SKM-1 (cell line): ENCODE measurements around the gene DLGAP1.
"Not testable (repeated sequence)": the region's sequence is repeated elsewhere in the genome, so short reads cannot be mapped to it uniquely, and the experiment has no call there.

Experiments used
- DNase-seq: peaks from one replicate; lab custom pipeline; 2025; ENCODE audit not compliant: unreplicated experiment; lab: John Stamatoyannopoulos, UW

DLGAP1 gene

DNA sequence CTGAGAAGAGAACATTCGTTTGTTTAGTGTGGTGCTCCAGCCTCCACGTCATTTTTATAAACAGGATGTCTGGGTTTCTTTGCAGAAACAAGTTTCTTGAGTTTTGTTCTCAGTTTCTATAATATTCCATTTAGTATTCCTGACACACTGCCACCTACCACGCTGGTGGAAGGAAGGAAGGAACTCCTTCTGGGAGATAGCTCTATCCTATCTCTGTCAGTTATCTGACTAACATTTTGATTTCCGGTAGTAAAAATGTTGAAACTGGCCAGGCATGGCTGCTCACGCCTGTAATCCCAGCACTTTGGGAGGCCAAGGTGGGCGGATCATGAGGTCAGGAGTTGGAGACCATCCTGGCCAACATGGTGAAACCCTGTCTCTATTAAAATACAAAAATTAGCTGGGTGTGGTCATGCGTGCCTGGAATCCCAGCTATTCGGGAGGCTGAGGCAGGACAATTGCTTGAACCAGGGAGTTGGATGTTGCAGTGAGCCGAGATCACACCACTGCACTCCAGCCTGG, 804.5 kb downstream of the DLGAP1 start:
- not testable (repeated sequence) for DNase-seq

DNA sequence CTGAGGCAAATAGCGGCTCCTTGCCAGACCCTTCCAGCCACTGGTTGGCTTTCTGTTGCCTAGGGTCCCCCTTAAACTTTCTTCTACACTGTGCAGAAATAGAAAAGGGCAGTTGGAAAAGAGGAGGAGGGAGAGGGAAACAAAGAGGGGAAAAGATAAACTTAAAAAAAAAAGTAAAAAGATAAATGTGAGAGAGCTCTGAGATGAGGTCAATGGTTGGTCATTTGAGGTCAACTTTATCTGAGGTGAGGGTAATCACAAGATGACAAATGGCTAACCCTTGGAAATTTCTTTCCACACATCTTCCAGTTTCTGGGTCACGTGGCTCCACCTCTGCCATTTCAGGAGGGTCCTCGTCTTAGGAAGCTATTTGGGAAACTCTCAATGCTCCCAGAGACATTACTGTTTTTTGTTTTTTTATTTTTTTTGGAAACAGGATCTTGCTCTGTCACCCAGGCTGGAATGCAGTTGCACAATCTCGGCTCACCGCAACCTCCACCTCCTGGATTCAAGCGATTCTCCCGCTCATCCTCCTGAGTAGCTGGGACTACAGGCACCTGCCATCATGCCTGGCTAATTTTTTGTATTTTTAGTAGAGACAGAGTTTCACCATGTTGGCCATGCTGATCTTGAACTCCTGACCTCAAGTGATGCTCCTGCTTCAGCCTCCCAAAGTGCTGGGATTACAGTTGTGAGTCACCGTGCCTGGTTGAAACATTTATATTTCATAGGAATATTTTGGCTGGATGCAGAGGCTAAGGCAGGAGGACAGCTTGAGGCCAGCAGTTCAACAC, 805.3 kb downstream of the DLGAP1 start:
- no peak for DNase-seq

DNA sequence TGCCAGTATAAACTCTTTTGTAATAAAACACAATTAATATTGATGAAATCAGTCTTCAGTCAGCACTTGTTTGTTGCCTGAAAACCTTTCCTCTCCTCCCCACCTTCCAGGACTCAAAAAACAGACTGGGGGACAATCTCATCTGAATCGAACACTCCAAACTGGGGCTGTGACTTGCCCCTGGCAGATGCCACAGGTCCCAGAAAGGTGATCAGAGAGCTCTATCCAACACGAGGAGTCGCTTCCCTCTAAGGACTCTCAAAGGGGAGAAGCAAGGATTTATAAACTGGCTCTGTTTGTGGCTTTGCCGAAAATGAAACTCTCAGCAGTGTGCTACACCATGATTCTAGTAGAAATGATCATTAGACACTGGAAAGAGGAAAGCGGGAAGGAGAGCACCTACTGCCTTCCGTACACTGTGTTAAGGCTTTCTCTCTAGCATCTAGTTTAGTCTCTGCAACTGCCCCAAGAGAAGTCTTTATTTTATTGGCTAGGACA, 805.9 kb downstream of the DLGAP1 start:
- no peak for DNase-seq

DNA sequence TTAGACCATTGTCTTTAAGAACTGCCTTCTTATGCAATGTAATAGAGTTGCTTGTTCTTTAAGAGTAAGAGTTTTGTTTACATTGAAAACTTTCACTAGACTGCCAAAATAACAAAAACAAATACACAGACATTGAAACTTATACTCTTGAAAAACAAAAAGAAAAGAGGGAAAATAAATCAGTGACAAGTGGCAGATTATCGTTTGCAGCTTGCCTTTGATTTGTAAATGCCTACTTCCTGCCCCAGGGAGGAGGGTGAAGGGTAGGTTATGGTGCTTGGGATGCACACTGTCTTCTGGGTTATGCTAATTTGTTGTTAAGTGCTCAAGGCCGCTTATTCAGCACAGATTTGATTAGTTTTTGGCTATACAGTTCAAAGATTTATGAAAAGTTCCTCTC, 806.5 kb downstream of the DLGAP1 start:
- no peak for DNase-seq

DNA sequence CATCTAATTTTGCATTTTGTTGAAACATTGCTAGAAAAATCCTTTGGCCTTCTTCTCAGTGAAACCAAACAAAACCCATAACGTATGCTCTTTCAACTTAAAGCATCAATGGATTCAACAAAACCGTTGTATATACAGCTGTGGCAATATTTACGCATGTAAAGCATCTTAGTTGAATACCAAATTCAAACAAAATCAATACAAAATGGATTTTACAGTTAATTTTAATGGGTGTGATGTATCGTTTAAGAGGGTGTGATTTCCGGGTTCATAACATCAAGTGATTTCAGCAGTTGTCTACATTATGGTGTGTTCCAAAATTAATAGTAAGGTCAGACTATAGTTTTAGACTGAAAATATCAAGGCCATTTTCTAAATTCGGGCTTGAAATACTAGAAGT, 806.9 kb downstream of the DLGAP1 start:
- no peak for DNase-seq

DNA sequence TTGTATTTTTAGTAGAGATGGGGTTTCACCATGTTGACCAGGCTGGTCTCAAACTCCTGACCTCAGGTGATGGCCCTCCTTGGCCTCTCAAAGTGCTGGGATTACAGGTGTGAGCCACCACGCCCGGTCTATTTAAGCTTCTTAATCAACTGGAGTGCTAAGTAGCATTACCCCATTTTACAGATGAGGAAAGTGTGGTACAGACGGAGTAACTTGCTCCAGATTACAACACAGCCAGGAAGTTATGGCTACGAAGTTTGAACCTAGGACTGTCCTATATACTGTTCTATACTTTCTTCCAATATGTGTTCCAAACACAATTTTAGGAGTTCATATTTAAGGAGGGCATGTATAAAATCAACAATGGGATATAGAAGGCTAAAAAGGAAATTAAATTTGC, 807.5 kb downstream of the DLGAP1 start:
- DNase-seq = no peak

DNA sequence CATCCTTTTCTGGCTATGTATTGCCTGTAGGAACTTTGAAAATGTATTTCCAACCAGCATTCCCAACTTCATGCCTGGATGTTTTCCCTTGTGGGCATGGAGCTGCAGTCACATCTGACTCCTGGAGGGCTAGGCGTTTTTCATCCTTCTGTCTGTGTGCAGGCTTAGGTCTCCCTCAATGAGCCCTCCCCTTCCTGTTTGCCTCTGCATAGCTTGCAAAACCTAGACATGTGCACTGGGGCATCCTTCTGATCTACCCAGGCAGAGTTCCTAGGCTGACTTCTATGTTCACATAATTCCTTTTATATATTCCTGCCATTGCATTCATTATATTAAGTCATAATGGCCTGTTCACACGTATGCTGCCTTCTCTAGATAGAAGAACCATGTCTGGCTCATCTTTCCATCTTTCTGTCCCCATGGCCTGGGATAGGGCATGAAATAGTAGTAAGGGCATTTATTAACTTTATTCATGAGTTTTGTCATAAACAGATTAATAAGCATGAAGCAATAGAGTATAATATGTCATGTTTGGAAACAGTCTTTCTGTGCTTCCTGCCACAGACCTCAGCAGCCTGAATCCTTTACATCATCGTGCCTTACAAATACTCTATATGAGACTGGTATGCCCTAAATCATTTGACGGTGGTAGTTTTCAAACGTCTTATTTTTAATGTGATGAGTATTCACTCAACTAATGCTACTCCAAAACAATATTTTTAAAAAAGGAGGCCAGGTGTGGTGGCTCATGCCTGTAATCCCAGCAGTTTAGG, 809.5 kb downstream of the DLGAP1 start:
- DNase-seq = no peak

DNA sequence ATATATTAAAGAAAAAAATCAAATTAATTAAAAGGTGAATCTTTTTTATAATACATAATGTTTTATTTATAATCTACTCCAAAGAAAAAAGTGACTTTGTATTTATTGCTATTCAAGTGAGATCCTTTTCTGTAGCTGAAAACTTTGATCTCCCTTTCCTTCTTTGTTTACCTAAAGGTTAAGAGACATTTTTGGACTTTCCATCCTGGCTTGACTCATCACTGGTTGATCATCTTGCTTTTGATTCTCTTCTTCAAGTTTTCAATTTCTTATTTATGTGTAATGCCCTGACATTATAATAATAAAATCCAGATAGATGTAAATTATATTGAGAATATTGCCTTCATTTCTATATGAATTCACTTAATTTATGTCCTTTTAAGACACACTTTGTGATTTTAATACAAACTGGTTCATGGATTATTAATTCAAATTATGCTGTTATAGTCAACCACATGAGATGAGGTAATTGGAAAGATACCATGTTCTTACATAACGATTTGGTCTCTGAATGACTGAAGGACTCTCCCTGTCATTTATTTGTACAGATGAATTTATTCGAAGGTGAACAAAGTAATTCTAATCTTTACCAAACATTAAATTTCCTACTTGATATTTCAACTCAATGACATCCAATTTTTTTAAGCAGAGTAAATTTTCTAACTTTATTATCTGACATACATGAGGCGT, 820.7 kb downstream of the DLGAP1 start:
- no peak for DNase-seq

DNA sequence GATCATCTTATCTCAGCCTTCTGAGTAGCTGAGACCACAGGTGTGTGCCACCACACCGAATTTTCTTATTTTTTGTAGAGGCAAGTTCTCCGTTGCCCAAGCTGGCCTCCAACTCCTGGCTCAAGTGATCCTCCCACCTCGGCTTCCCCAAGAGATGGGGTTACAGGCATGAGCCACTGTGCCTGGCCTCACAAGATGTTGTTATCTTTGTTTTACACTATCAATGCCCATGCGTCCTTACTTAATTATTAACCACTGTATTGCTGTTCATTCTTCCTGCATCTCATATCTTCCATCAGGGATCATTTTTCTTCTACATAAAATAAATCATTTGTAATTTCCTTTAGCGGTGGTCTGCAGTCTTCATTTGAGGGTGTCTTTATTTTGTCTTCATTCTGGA, 823.2 kb downstream of the DLGAP1 start:
- no peak for DNase-seq

DNA sequence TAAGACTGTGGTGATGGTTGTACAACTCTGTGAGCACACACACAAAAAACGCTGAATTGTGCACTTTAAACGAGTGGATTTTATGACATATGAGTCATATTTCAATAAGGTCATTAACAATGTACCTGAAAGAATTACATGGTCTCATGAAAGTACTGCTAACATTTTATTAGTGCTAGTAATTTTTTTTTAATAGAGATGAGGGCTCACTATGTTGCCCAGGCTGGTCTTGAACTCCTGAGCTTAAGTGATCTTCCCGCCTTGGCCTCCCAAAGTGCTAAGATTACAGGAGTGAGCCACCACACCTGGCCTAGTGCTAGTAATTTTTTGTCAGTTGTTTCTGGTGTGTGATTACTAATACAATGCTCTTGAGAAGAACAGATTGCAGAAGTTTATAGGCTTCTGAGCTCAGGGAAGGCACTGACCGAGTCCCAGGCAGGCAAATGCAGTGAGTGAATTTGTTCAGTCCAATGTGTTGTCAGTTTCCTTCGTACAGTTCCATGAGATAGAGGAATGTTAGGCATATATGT, 828.1 kb downstream of the DLGAP1 start:
- DNase-seq = no peak

DNA sequence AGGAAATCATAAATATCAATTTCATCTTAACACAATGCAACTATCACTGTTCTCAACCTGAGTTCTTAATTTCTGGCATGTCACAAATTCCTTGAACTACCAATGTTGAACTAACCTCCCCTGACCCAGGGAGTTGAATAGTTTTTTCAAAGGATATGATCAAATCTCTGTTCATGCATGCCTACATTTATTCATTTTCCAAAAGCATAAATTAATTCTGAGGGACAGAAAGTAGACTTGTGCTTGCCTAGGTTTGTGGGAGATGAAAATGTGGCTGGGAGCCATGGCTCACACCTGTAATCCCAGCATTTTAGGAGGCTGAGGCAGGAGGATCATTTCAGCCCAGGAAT, 829.4 kb downstream of the DLGAP1 start:
- no peak for DNase-seq

DNA sequence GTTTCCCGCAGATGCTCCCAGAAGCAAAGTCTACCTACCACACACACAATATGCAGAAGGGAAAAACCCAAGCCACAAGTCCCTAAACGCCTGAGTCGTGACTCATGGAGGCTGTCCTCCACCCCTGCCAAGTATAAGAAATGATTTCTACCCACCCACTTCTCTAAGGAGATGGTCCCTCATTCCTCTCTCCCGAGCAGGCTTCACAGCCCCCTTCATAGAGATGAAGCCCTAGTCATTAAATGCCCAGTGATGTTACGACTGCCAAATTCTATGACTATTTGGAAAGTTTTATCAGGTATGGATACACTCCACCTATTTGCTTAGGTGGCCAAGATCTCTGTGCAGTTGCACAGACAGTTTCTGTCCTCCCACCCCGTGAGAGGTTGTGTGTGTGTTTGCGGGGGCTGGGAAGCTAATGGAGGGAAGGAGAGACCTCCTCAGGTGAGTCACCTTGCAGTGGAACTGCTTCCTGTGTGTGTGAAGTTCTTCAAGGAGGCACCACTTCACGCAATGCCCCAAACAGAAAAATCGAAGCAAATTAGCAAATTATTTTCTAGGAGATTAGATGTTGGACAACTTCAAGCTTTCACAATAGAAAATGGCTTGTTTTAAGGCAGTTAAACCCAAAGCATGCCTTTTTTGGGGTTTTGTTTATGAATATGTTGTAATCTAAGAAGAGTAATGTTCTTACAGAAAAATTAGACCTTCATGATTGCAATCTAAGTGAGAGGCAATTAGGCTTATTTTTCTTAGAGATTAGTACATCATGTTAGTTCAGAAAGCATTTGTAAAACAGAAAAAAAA, 830.0 kb downstream of the DLGAP1 start:
- DNase-seq = no peak

DNA sequence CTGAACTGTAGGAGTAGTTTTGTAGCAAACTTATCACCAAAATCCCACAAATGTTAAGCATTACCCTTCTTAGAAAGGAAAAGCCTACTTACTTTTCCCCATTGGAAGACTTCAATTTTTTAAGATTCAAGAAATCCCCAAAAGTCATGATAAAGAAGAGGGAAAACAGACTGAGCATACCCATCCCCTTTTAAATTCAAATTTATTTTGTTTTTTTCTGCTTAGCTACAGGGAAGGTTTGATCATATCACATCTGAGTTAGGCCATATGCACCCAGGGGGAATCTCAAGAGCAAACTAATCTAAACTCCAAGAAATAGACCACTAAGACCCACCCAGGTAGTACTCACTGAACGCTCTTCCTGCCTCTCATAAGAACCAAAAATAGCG, 830.6 kb downstream of the DLGAP1 start:
- DNase-seq = no peak

DNA sequence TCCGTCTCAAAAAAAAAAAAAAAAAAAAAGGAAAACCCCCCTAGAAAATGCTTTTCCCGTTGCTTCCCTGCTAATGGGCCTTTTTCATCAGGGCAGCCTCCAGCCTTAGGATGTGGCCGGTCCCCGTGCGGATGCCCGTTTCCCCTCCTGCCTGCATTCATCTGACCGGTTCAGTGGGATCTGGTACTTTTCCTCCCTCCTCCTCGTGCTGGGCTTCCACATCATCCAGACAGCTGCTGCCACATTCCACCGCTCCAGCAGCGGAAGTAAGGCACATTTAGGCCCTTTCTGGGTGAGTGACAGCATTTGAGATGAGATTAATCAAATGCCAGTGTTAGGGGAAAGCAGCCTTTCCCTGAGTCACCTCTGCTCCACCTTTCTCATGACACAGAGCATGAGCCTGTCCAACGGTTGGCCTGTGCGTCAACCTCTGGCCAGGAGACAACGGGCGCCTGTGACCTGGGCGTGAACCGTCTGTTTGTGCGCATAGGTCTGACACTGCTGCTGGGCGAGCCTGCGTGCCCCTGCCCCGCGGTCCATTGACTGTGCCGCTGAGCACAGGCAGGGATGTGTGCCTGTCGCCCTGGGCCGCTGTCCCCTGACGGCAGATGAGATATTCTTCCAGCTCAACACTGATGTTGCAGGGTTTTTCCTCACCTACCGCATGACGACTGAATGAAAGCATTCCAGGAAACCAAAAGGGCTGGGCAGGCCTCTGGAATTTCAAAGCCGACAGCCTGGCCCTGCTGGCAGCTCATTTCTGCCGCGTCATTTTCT, 831.1 kb downstream of the DLGAP1 start:
- DNase-seq = no peak

DNA sequence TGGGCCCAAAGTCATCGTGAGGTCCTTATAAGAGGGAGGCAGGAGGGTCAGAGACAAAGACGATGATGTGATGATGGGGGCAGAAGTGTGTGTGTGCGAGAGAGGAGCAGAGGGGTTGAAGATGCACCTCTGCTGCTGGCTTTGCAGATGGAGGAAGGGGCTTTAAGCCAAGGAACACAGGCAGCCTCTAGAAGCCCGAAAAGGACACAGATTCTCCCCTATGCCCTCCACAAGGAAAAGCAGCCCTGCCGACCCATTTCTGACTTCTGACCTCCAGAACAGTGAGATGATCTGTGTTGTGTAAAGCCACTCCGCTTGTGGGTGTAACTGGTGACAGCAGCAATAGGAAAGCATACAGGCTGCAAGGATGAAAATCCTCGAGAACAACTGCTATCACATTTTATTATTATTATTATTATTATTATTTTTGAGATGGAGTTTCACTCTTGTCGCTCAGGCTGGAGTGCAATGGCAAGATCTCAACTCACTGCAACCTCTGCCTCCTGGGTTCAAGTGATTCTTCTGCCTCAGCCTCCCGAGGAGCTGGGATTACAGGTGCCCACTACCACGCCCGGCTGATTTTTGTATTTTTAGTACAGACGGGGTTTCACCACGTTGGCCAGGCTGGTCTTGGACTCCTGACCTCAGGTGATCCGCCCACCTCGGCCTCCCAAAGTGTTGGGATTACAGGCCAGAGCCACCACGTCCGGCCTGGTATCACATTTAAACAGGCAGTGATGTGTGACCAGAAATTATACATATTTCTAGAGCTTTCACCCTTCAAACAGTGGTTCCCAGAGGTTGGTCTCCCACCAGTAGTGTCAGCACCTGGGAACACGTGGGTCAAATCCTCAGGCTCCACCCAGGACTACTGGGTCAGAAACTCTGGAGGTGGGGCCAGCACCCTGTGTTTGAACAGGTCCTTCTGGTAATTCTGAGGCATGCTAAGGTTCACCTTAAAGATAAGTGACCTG, 834.7 kb downstream of the DLGAP1 start:
- no peak for DNase-seq

DNA sequence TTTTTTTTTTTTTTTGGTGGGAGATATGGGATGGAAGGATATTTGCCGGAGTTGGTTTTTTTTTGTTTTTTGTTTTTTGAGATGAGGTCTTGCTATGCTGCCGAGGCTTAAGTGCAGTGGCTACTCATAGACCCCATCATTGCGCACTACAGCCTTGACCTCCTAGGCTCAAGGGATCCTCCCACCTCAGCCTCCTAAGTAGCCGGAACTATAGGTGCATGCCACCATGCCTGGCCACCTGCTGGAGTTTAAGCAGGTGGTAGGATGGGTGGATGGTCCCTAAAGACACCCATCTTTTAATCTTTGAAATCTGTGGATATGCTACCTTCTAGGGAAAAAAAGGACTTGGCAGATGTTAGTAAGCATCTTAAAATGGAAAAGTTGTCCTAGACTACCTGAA, 835.4 kb downstream of the DLGAP1 start:
- DNase-seq = no peak

DNA sequence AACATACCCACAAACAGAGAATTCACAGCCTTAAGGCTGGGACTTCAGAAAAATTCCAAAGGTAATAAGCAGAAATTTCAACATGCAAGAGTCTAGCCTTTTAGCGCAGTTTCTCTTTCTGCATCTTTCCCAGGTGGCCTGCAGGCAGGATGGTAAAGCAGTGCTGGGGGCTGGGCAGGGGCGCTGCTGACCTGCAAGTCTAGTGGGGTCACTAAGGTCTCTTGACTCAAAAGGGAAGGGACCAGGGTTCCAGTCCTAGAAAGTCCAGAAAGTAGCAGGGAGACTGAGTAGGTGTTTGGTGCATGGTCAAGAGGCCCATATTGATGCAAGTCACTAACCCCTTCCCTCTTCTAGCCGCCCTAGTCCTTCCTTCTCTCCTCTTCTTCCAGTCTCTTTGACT, 835.9 kb downstream of the DLGAP1 start:
- no peak for DNase-seq

DNA sequence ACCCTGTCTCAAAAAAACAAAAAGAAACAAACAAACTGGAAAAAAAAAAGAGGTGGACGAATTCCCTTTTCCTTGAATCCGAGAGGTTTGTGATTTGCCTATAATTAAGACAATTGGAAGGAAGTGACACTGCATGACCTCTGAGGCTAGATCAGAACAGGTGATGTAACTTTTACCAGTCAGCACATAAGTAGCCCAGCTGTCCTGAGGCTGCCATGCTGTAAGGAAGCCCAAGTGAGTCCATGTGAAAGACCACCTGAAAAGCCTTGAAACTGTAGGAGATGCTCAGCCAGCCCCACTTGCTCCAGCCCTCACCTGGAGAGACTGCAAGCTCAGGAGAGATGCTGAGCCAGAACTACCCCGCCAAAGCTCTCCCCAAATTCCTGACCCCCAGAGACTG, 838.4 kb downstream of the DLGAP1 start:
- DNase-seq = no peak

DNA sequence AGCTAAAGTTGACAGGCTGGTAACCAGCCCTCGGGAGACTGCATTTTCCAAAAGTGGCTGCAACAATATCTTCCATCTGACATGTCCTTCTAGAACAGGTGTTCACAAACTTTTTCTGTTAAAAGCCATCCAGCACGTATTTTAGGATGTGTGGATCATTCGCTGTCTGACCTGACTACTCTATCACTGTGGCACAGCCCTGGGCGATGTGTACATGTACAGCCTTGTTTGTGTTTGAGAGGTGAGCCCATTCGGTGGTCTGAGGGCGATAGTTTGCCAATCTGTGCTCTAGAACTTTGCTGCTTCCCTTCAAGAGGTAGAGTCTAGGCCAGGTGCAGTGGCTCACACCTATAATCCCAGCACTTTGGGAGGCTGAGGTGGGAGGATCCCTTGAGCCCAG, 839.0 kb downstream of the DLGAP1 start:
- DNase-seq = no peak
